Choroid plexus epithelial cell (primary cell): Measurements from ENCODE around the gene ZNF197.
A peak's percentile ranks its signal among the peaks of the same experiment; 100 is the strongest.

ENCODE experiments used
- DNase-seq: peaks from one replicate; pipeline ENCODE4 v3.0.0-alpha.2; 2010; ENCODE audit warnings: low read depth
- H3K4me3 ChIP-seq: 2 replicates; pipeline ENCODE4 v1.5.1; 2011; ENCODE audit warnings: low read depth, mild to moderate bottlenecking, control low read depth, low read length, moderate library complexity
- TF ChIP-seq, protein P1 (sequence below): conservative IDR thresholded peaks from 2 replicates; pipeline ENCODE4 v1.5.1; 2011; ENCODE audit warnings: low read depth, mild to moderate bottlenecking, control low read depth, inconsistent platforms, low read length, moderate library complexity

The ZNF197 gene

DNA sequence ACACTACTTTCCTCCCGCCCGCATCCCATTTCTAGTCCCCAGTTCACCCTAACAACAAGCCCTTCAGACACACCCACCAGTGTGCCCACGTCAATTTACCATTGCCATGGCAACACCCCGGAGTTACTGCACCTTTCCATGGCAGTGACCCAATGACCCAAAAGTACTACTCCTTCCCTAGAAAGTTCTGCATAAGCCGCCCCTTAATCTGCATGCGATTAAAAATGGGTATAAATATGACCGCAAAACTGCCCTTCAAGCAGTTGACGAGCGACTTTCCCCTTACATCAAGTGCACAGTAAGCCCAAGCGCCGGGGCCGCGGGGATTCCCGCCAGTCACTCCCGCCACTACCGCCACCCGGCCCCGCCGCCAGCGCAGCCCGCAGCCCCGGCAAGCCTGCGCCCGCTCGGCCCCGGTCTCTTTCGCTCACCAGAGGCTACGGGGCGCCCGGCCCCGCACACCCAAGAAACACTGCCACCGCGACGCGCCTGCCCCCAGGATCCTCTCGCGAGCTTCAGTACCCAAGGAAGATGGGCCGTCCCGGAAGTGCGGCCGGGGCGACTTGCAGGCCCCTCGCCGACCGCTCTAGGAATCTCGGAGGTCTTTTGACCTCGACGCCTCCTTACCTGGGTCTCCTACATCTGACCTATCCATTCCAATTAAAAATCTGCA lies 60.4 kb downstream of the ZNF197 start:
- H3K4me3 ChIP-seq, result peak overlapping the region; percentile 63
- TF ChIP-seq, protein P1, sequence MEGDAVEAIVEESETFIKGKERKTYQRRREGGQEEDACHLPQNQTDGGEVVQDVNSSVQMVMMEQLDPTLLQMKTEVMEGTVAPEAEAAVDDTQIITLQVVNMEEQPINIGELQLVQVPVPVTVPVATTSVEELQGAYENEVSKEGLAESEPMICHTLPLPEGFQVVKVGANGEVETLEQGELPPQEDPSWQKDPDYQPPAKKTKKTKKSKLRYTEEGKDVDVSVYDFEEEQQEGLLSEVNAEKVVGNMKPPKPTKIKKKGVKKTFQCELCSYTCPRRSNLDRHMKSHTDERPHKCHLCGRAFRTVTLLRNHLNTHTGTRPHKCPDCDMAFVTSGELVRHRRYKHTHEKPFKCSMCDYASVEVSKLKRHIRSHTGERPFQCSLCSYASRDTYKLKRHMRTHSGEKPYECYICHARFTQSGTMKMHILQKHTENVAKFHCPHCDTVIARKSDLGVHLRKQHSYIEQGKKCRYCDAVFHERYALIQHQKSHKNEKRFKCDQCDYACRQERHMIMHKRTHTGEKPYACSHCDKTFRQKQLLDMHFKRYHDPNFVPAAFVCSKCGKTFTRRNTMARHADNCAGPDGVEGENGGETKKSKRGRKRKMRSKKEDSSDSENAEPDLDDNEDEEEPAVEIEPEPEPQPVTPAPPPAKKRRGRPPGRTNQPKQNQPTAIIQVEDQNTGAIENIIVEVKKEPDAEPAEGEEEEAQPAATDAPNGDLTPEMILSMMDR, result no peak
- DNase-seq, result peak; percentile 91

- TF ChIP-seq, protein P1, result no peak
- H3K4me3 ChIP-seq, result no peak overlapping the region
- DNase-seq, result no peak
These were observed 63.1 kb downstream of the ZNF197 start for GRCh38 chr3:44687898-44688297.
